ENCODE data around the gene RUBCNL.

Gene RUBCNL

GRCh38 chr13:46348961-46349360, 38.1 kb downstream of the RUBCNL start:
- H3K4me3 ChIP-seq (ENCODE audit: low read depth, low read length): no peak overlapping the region
- H3K27ac ChIP-seq (ENCODE audit: extremely low read depth, low read depth, low read length): no peak overlapping the region
- no peaks in the 10 kb centered on the region for H3K4me1 ChIP-seq (ENCODE audit: control insufficient read depth, insufficient read depth, low read length)
- no peaks in the 10 kb centered on the region for H3K36me3 ChIP-seq (ENCODE audit: control insufficient read depth in 2 of 2, insufficient read depth in 1 of 2, low read length in 2 of 2)
- POLR2A ChIA-PET: no interaction called here
- CTCF ChIA-PET: no interaction called here
- no peak for TF ChIP-seq ZSCAN5A (tag by site-specific recombination; IDR thresholded peaks at IDR 0.05)
- no peak for TF ChIP-seq ZBTB6 (tag by site-specific recombination; IDR thresholded peaks at IDR 0.05)
- no peak for TF ChIP-seq ZNF324 (tag by site-specific recombination; IDR thresholded peaks at IDR 0.05)
- TF ChIP-seq ZNF214 (tag by site-specific recombination; IDR thresholded peaks at IDR 0.05; ENCODE audit: borderline replicate concordance): no peak
- TF ChIP-seq OSR2 (tag by site-specific recombination; IDR thresholded peaks at IDR 0.05): no peak
- no peak for TF ChIP-seq FEZF1 (tag by site-specific recombination; IDR thresholded peaks at IDR 0.05)
- no peak for TF ChIP-seq KLF16 (tag by site-specific recombination; IDR thresholded peaks at IDR 0.05)
- TF ChIP-seq ZBTB26 (tag by site-specific recombination; optimal IDR thresholded peaks at IDR 0.05): no peak
- TF ChIP-seq ZNF114 (tag by site-specific recombination; IDR thresholded peaks at IDR 0.05): no peak
- no peak for TF ChIP-seq TCF7L2 (IDR thresholded peaks at IDR 0.05; ENCODE audit: borderline replicate concordance, low read depth, low read length)
- H3K9me3 ChIP-seq (ENCODE audit: control insufficient read depth, insufficient read depth, low read depth, low read length): no peaks in the 10 kb centered on the region

GRCh38 chr13:46347277-46347676, 39.8 kb downstream of the RUBCNL start:
- CTCF ChIA-PET: no interaction called here
- Histone ChIP-seq H3K9me3 (ENCODE audit: control insufficient read depth, insufficient read depth, low read depth, low read length) (no peaks in the 10 kb centered on the region), H3K36me3 (ENCODE audit: control insufficient read depth in 2 of 2, insufficient read depth in 1 of 2, low read length in 2 of 2) (no peaks in the 10 kb centered on the region), H3K27ac (ENCODE audit: extremely low read depth, low read depth, low read length) (no peak overlapping the region), H3K4me1 (ENCODE audit: control insufficient read depth, insufficient read depth, low read length) (no peaks in the 10 kb centered on the region), H3K4me3 (ENCODE audit: low read depth, low read length) (no peak overlapping the region)
- POLR2A ChIA-PET: no interaction called here
- TF ChIP-seq ZNF132 (tag by site-specific recombination; IDR thresholded peaks at IDR 0.05; ENCODE audit: borderline replicate concordance) (no peak), ZNF157 (tag by site-specific recombination; IDR thresholded peaks at IDR 0.05) (no peak), ZNF239 (tag by site-specific recombination; IDR thresholded peaks at IDR 0.05) (no peak), ZXDB (tag by site-specific recombination; IDR thresholded peaks at IDR 0.05) (no peak), ZFP69B (tag by site-specific recombination; IDR thresholded peaks at IDR 0.05) (no peak), ZNF626 (tag by site-specific recombination; IDR thresholded peaks at IDR 0.05) (no peak), PRDM6 (tag by site-specific recombination; IDR thresholded peaks at IDR 0.05) (no peak)

GRCh38 chr13:46345866-46346265, 41.2 kb downstream of the RUBCNL start:
- H3K4me3 ChIP-seq (ENCODE audit: low read depth, low read length): no peak overlapping the region
- H3K36me3 ChIP-seq (ENCODE audit: control insufficient read depth in 2 of 2, insufficient read depth in 1 of 2, low read length in 2 of 2): no peaks in the 10 kb centered on the region
- ChIA-PET CTCF (no interaction called here), POLR2A (no interaction called here)
- no peaks in the 10 kb centered on the region for H3K9me3 ChIP-seq (ENCODE audit: control insufficient read depth, insufficient read depth, low read depth, low read length)
- H3K27ac ChIP-seq (ENCODE audit: extremely low read depth, low read depth, low read length): no peak overlapping the region
- no peaks in the 10 kb centered on the region for H3K4me1 ChIP-seq (ENCODE audit: control insufficient read depth, insufficient read depth, low read length)
- TF ChIP-seq SP2 (tag by site-specific recombination; IDR thresholded peaks at IDR 0.05) (no peak), ZNF571 (tag by site-specific recombination; IDR thresholded peaks at IDR 0.05) (no peak), ZNF707 (tag by site-specific recombination; IDR thresholded peaks at IDR 0.05) (no peak), ZNF280C (tag by site-specific recombination; IDR thresholded peaks at IDR 0.05) (no peak), ZNF140 (tag by site-specific recombination; IDR thresholded peaks at IDR 0.05) (no peak), ZBTB48 (tag by site-specific recombination; IDR thresholded peaks at IDR 0.05) (no peak), ZNF341 (tag by site-specific recombination; IDR thresholded peaks at IDR 0.05; ENCODE audit: low read depth) (no peak), ZNF223 (tag by site-specific recombination; IDR thresholded peaks at IDR 0.05) (no peak)

Measured in HEK293 (cell line).